KBM-7 (cell line): ENCODE results near the gene TMEM158.

Experiments used
- DNase-seq: peaks from one replicate; pipeline ENCODE4 v3.0.0-alpha.2; 2015
- in situ Hi-C: fragments of 300-500 bp; cut with MboI; formaldehyde crosslinking; loops from 2 replicates; pipeline ENCODE4 v1.14.3; 2020; ENCODE audit warnings: low sequenced_read_pairs, low pct_unique_long_range_greater_than_20kb, mixed read lengths

Gene TMEM158

GRCh38 chr3:45210308-45211041 lies 15.6 kb downstream of the TMEM158 start:
- in situ Hi-C loops = loop anchor here (10.0 kb wide), 1 partner anchor 166 kb away; no protein-coding TSS in a partner anchor
- peak; percentile 64 for DNase-seq

- no peak for DNase-seq
- in situ Hi-C loops = no loop called here
Observed at GRCh38 chr3:45209526-45209925, 16.6 kb downstream of the TMEM158 start.

- DNase-seq = no peak
- in situ Hi-C loops = no loop called here
Observed at GRCh38 chr3:45208586-45208985, 17.5 kb downstream of the TMEM158 start.

GRCh38 chr3:45207446-45207845 lies 18.6 kb downstream of the TMEM158 start:
- no peak for DNase-seq
- in situ Hi-C loops = no loop called here

- in situ Hi-C loops = no loop called here
Observed at GRCh38 chr3:45205126-45205525, 21.0 kb downstream of the TMEM158 start.

GRCh38 chr3:45204136-45204535 lies 22.0 kb downstream of the TMEM158 start:
- in situ Hi-C loops = no loop called here
- no peak for DNase-seq

More at GRCh38 chr3:45205126-45205525, 21.0 kb downstream of the TMEM158 start:
- peak; percentile 35 for DNase-seq

GRCh38 chr3:45199837-45200648 lies 26.0 kb downstream of the TMEM158 start:
- in situ Hi-C loops = no loop called here
- no peak for DNase-seq

GRCh38 chr3:45198264-45199260 lies 27.5 kb downstream of the TMEM158 start:
- DNase-seq = no peak
- in situ Hi-C loops = no loop called here

- no peak for DNase-seq
- in situ Hi-C loops = no loop called here
Observed at GRCh38 chr3:45194791-45195190, 31.3 kb downstream of the TMEM158 start.

GRCh38 chr3:45191924-45192417 lies 34.1 kb downstream of the TMEM158 start:
- in situ Hi-C loops = no loop called here
- no peak for DNase-seq

- no peak for DNase-seq
- in situ Hi-C loops = no loop called here
Observed at GRCh38 chr3:45191424-45191823, 34.7 kb downstream of the TMEM158 start.

GRCh38 chr3:45188719-45189659 lies 37.1 kb downstream of the TMEM158 start:
- in situ Hi-C loops = no loop called here
- no peak for DNase-seq

GRCh38 chr3:45187694-45188141 lies 38.4 kb downstream of the TMEM158 start:
- no peak for DNase-seq
- in situ Hi-C loops = no loop called here

- no peak for DNase-seq
Observed at GRCh38 chr3:45186871-45187270, 39.2 kb downstream of the TMEM158 start.

GRCh38 chr3:45185461-45185860 lies 40.6 kb downstream of the TMEM158 start:
- no peak for DNase-seq
- in situ Hi-C loops = no loop called here

More at GRCh38 chr3:45186871-45187270, 39.2 kb downstream of the TMEM158 start:
- in situ Hi-C loops = no loop called here

GRCh38 chr3:45185052-45185451 lies 41.0 kb downstream of the TMEM158 start:
- no peak for DNase-seq
- in situ Hi-C loops = no loop called here

GRCh38 chr3:45183872-45184262 lies 42.2 kb downstream of the TMEM158 start:
- in situ Hi-C loops = no loop called here

More at GRCh38 chr3:45183872-45184262, 42.2 kb downstream of the TMEM158 start:
- no peak for DNase-seq
